Globus pallidus (tissue), 1 donor: Measurements from ENCODE around the gene LCN12.

Experiments
- DNase-seq: peaks from one replicate; pipeline ENCODE4 v3.0.0-alpha.2; 2015; ENCODE audit warnings: low spot score

The LCN12 gene

GRCh38 chr9:136927343-136928271 is 24.5 kb upstream of the LCN12 start:
- DNase-seq: no peak

- no peak for DNase-seq
Observed at GRCh38 chr9:136928591-136928990, 23.5 kb upstream of the LCN12 start.

- DNase-seq: no peak
Observed at GRCh38 chr9:136930014-136930413, 22.1 kb upstream of the LCN12 start.

- no peak for DNase-seq
Observed at GRCh38 chr9:136931611-136932130, 20.4 kb upstream of the LCN12 start.

- no peak for DNase-seq
Observed at GRCh38 chr9:136934277-136934676, 17.8 kb upstream of the LCN12 start.

- DNase-seq: no peak
Observed at GRCh38 chr9:136935651-136936050, 16.4 kb upstream of the LCN12 start.

GRCh38 chr9:136936645-136937170 is 15.4 kb upstream of the LCN12 start:
- no peak for DNase-seq

GRCh38 chr9:136937186-136938001 is 14.7 kb upstream of the LCN12 start:
- no peak for DNase-seq

GRCh38 chr9:136939431-136939995 is 12.6 kb upstream of the LCN12 start:
- no peak for DNase-seq

GRCh38 chr9:136939996-136940525 is 12.0 kb upstream of the LCN12 start:
- DNase-seq: peak; percentile 91

GRCh38 chr9:136940526-136941230 is 11.4 kb upstream of the LCN12 start:
- no peak for DNase-seq

- DNase-seq: no peak
Observed at GRCh38 chr9:136941231-136942111, 10.6 kb upstream of the LCN12 start.

- no peak for DNase-seq
Observed at GRCh38 chr9:136942112-136942880, 9.8 kb upstream of the LCN12 start.

GRCh38 chr9:136942881-136943230 is 9.2 kb upstream of the LCN12 start:
- no peak for DNase-seq

- no peak for DNase-seq
Observed at GRCh38 chr9:136943291-136944211, 8.5 kb upstream of the LCN12 start.

GRCh38 chr9:136944212-136944518 is 7.9 kb upstream of the LCN12 start:
- DNase-seq: peak; percentile 51

- peak; percentile 92 for DNase-seq
Observed at GRCh38 chr9:136944519-136945332, 7.3 kb upstream of the LCN12 start, which contains the start of the genes C8G and FBXW5. Gene C8G (plus strand): TSS chr9:136945243. CDS start chr9:136945321, 78 bp downstream. Gene FBXW5 (minus strand): TSS chr9:136944738. CDS start chr9:136944083, 655 bp downstream.
